Measurements from ENCODE around the gene PRG2. TPM values are rescaled to one million over a fixed set of nuclear protein-coding genes. Genes with fewer than 3 reads are reported as not detected.
"Not testable (repeated sequence)": the region's sequence is repeated elsewhere in the genome, so short reads cannot be mapped to it uniquely, and the experiment has no call there.

The PRG2 gene
- total RNA-seq, 2 experiments from 2014 or later, result 0.98 to 1.6 TPM

DNA sequence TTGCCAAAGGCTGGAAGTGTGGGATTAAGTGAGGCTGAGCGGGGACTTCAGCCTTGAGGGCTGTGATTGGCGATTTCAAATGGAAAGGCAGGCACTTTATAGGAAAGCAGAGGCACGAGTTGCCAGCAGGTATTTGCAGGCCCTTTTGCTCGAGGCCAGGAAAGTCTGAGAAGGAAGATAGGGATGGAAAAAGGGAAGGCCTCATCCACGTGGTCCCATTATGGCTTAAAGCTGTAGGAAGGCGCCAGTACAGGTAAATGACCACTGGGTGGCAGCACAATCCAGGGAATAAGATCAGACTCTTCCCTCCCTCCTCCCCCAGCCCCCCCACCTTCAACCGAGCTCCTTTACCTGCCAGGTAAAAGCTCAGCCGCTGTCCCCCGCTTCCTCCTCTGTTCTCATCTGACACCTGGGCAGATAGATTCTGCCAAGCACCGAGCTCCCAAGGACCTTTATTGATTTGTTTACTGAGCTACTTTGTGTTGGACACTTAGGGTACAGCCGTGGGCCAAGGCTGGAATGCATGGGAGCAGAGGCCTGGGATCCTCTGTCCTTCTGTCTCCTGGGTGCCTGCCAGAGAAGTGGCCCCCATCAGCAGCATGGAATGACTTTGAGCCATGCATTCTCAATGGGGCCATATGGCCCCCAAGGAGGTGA, 44.8 kb downstream of the PRG2 start:
- POLR2A ChIA-PET, result interaction anchor here (0.5 to 1.1 kb wide), 4 partner anchors 10 to 178 kb away, joined by 3 to 4 read pairs (median 4); partner anchors contain the start of gene SSRP1
- Mint-ChIP-seq H3K9me3 (ENCODE audit: low read depth) (no peaks in the 10 kb centered on the region), H3K4me1 (peaks cover 5% of the 10 kb centered on the region), H3K4me3 (no peak overlapping the region), H3K27ac (peak overlapping the region; percentile 52), H3K27me3 (no peaks in the 10 kb centered on the region), H3K36me3 (ENCODE audit: low read depth) (no peaks in the 10 kb centered on the region)
- ATAC-seq, result peak; percentile 87
- intact Hi-C loops (cut with DNase I, micrococcal nuclease), result loop anchor here (1.0 to 10.0 kb wide), 12 partner anchors 61 to 1177 kb away; no protein-coding TSS in a partner anchor
- CTCF ChIA-PET, result interaction anchor here (0.6 to 4.1 kb wide), 27 partner anchors 9 to 505 kb away, joined by 3 to 26 read pairs (median 4); partner anchors contain the start of genes CLP1, P2RX3 and UBE2L6
- peak; percentile 84 for DNase-seq

DNA sequence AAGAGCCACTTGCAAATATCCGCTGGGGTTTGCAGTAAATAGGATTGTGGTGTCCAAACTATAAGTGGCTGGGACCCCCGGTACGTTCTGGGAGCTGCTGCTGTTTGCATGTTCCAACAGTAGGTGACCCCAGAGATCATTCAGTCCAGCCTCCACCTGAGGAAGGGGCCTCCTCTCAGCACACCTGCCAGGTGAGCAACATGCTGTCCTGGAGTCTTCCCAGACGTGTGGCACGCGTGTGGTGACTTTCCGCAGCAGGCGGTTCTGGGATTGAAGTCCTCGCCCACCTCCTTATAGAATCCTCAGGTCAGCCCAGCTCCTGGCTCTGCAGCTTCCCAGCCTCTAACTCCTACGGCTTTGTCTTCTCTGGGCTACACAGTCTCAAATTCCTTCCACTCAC, 45.6 kb downstream of the PRG2 start:
- Mint-ChIP-seq H3K4me3 (no peak overlapping the region), H3K27ac (no peak overlapping the region), H3K36me3 (ENCODE audit: low read depth) (no peaks in the 10 kb centered on the region), H3K27me3 (no peaks in the 10 kb centered on the region), H3K9me3 (ENCODE audit: low read depth) (no peaks in the 10 kb centered on the region), H3K4me1 (peaks cover 3% of the 10 kb centered on the region)
- ChIA-PET POLR2A (no interaction called here), CTCF (interaction anchor here (1.2 to 4.1 kb wide), 4 partner anchors 18 to 297 kb away, joined by 4 to 26 read pairs (median 20); no protein-coding TSS in a partner anchor)
- intact Hi-C loops (cut with DNase I, micrococcal nuclease), result loop anchor here (1.0 to 10.0 kb wide), 12 partner anchors 60 to 1177 kb away; no protein-coding TSS in a partner anchor
- ATAC-seq (no peak), DNase-seq (no peak)

DNA sequence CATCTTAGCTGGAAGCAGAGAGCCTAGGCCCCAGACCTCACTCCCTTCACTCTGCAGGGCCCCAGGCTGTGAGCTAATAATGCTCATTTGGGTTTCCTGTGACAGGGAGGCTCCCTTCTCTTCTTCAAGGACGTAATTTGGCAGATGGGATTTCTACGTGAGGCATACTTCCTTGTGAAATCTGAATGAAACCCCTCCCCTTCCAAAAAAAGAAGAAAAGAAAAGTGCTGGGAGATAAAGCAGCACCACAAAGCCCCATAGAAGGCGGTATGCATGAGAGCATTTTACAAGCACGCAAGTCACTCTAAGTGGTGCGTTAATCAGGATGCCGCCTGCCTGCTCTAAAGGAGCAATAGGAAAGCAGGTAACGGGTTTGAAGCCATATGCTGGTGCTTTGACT, 46.6 kb downstream of the PRG2 start:
- Mint-ChIP-seq H3K9me3 (ENCODE audit: low read depth) (no peaks in the 10 kb centered on the region), H3K4me3 (no peak overlapping the region), H3K27me3 (no peaks in the 10 kb centered on the region), H3K36me3 (ENCODE audit: low read depth) (no peaks in the 10 kb centered on the region), H3K4me1 (peaks cover 2% of the 10 kb centered on the region), H3K27ac (no peak overlapping the region)
- DNase-seq, result no peak
- intact Hi-C loops (cut with DNase I, micrococcal nuclease), result loop anchor here (2.0 to 10.0 kb wide), 5 partner anchors 59 to 499 kb away; no protein-coding TSS in a partner anchor
- no peak for ATAC-seq
- POLR2A ChIA-PET, result no interaction called here
- CTCF ChIA-PET, result interaction anchor here (1.2 to 2.4 kb wide), 3 partner anchors 18 to 298 kb away, joined by 3 to 22 read pairs (median 7); no protein-coding TSS in a partner anchor

DNA sequence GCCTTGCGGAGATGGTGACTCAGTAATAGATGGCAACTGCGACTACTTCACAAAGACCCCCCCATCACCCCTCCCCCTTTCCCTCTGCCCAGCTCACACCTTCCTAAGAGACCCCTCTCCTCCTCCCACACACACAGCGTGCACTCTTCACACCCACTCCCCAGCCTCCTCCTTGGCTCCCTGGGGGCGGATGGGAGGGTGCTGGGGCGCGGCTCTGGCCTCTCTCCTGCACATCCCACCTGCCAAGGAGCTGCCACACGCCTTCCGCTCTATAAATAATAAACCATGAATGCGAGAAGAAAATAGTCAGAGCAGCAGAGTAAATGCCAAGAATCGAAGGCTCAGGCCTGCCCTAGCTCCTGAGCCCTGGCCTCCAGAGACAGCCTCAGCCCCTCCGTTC, 47.7 kb downstream of the PRG2 start:
- POLR2A ChIA-PET, result no interaction called here
- H3K27me3 Mint-ChIP-seq, result no peaks in the 10 kb centered on the region
- H3K4me1 Mint-ChIP-seq, result peaks cover 2% of the 10 kb centered on the region
- H3K27ac Mint-ChIP-seq, result no peak overlapping the region
- no peak overlapping the region for H3K4me3 Mint-ChIP-seq
- CTCF ChIA-PET, result interaction anchor here (0.6 to 2.0 kb wide), 5 partner anchors 10 to 150 kb away, joined by 3 to 7 read pairs (median 3); no protein-coding TSS in a partner anchor
- DNase-seq, result no peak
- no peak for ATAC-seq
- no peaks in the 10 kb centered on the region for H3K9me3 Mint-ChIP-seq (ENCODE audit: low read depth)
- intact Hi-C loops (cut with DNase I, micrococcal nuclease), result loop anchor here in 1 of 2 experiments (10.0 kb wide), 2 partner anchors 58 to 498 kb away; no protein-coding TSS in a partner anchor
- H3K36me3 Mint-ChIP-seq (ENCODE audit: low read depth), result no peaks in the 10 kb centered on the region

DNA sequence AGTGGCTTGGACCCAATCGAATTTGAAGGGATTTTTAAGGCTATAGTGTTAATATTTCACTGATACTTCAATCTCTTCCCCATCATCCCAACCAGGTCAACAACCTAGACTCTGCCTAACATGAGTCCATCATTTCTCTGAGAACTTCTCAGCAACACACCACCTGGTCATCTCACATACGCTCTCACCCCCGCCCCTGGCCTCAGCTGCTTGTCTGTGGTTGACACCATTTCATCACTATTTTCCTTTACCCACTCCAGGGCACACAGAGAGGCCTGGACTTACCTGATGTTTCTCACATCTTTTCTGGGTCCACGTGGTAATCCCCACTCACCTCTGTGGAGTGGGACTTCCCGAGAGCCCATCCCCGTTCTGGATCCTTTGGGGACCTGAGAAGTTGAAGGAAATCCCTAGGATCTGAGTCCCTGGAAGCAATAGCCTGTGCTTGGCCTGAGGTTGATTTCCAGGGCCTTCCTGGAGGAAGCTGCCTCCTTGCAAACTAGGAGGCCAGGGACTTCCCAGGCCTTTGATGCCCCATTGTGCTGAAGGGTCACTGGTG, 49.1 kb downstream of the PRG2 start:
- H3K4me3 Mint-ChIP-seq, result no peak overlapping the region
- H3K4me1 Mint-ChIP-seq, result peaks cover 6% of the 10 kb centered on the region
- ATAC-seq, result no peak
- DNase-seq, result no peak
- no peaks in the 10 kb centered on the region for H3K9me3 Mint-ChIP-seq (ENCODE audit: low read depth)
- H3K27me3 Mint-ChIP-seq, result no peaks in the 10 kb centered on the region
- H3K36me3 Mint-ChIP-seq (ENCODE audit: low read depth), result no peaks in the 10 kb centered on the region
- POLR2A ChIA-PET, result no interaction called here
- CTCF ChIA-PET, result interaction anchor here (1.3 to 1.4 kb wide), 2 partner anchors 142 to 186 kb away, joined by 3 to 5 read pairs; no protein-coding TSS in a partner anchor
- intact Hi-C loops (cut with DNase I, micrococcal nuclease), result loop anchor here in 1 of 2 experiments (10.0 kb wide), 2 partner anchors 57 to 497 kb away; no protein-coding TSS in a partner anchor
- H3K27ac Mint-ChIP-seq, result no peak overlapping the region

DNA sequence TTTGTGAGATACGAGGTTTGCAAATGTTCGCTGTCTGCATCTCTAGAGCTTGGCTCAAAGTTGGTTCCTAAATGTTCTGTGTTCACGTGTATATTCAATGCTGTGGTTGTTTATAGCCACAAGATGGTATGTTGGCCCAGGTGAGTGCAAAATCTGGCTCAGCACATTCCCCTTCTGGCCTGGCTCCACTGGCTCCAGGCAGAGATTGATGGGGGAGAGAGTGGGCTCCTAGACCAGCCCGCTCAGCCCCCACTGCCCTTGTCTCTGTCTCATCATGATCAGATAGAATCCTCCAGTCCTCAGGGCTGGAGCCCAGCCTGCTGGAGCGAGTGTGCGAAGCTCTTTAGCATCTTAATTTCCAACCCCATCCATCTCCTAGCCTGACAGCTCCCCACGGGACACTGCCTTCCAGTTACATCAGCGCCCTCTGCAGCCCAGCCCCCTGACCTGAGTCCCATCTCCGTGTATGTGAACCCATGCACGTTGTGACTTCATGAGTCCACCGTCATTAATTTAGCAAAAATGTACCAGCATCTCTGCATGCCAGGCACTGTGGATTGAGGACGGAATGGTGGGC, 50.3 kb downstream of the PRG2 start:
- CTCF ChIA-PET, result no interaction called here
- no peaks in the 10 kb centered on the region for H3K27me3 Mint-ChIP-seq
- POLR2A ChIA-PET, result no interaction called here
- no peak overlapping the region for H3K27ac Mint-ChIP-seq
- DNase-seq (peak; percentile 45), ATAC-seq (no peak)
- no peaks in the 10 kb centered on the region for H3K36me3 Mint-ChIP-seq (ENCODE audit: low read depth)
- H3K4me3 Mint-ChIP-seq, result no peak overlapping the region
- intact Hi-C loops (cut with DNase I, micrococcal nuclease), result loop anchor here in 1 of 2 experiments (10.0 kb wide), 2 partner anchors 55 to 495 kb away; no protein-coding TSS in a partner anchor
- peaks cover 10% of the 10 kb centered on the region for H3K4me1 Mint-ChIP-seq
- no peaks in the 10 kb centered on the region for H3K9me3 Mint-ChIP-seq (ENCODE audit: low read depth)

DNA sequence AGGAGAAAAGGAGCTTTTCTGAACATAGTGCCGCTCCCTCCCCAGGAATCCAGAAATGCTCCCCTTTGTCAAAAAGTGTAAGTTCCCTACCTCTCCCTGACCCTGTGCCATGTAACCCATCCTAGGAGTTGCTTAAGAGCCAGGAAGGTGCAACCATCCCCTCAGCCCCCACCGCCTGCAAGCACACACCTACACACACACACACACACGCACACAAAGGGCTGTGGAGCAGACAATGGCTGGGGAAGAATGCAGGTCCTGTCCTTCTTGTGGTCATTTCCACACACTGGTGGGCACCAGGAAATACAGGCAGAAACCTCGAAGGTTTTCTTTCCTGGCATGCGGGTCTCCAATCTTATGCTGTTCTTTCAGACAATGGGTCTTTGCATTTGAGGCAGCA, 51.1 kb downstream of the PRG2 start:
- intact Hi-C loops (cut with DNase I, micrococcal nuclease), result loop anchor here in 1 of 2 experiments (5.0 to 10.0 kb wide), 3 partner anchors 328 to 1235 kb away; partner anchors contain the start of genes LPXN, SELENOH, ZDHHC5 and ZFP91
- POLR2A ChIA-PET, result no interaction called here

DNA sequence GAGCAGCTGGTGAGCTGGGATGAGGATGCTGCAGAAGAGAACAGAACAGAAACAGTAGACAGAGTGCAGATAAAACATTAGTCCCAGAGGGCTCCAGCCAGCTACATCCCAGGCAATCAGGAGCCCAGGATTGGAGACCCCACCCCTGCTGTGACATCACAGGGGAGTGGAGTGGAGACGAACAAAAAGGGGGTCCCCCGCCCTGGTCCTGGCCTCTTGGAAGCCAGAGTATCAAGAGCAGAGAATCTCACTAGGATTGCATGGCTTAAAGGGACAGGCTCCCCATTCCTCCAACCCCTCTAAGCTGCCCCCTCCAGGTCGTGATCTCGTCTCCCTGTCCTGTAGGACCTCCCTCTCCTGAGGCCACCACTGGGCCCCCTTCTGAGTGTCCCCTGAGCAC, 52.3 kb downstream of the PRG2 start, which contains the start of gene P2RX3:
Gene P2RX3 (plus strand): TSS at position 211 of the 400 bp plus-strand sequence. CDS start 199 bp downstream, outside the sequence.
- peaks cover 28% of the 10 kb centered on the region for H3K4me1 Mint-ChIP-seq
- no peaks in the 10 kb centered on the region for H3K27me3 Mint-ChIP-seq
- no peak within 1 kb of the TSS for H3K4me3 Mint-ChIP-seq
- no peak for ATAC-seq
- CTCF ChIA-PET, result interaction anchor here (0.8 to 3.2 kb wide), 7 partner anchors 8 to 156 kb away, joined by 3 to 12 read pairs (median 4); no protein-coding TSS in a partner anchor
- intact Hi-C loops (cut with DNase I, micrococcal nuclease), result loop anchor here in 1 of 2 experiments (5.0 to 10.0 kb wide), 3 partner anchors 329 to 1237 kb away; partner anchors contain the start of genes LPXN, SELENOH, ZDHHC5 and ZFP91
- H3K9me3 Mint-ChIP-seq (ENCODE audit: low read depth), result no peaks in the 10 kb centered on the region
- H3K27ac Mint-ChIP-seq, result no peak within 1 kb of the TSS
- DNase-seq, result no peak
- H3K36me3 Mint-ChIP-seq (ENCODE audit: low read depth), result peaks cover 19% of the 10 kb centered on the region
- POLR2A ChIA-PET, result interaction anchor here (1.4 kb wide), 1 partner anchor 14 kb away, joined by 4 read pairs; no protein-coding TSS in a partner anchor

More for the DNA sequence above, 51.1 kb downstream of the PRG2 start:
- CTCF ChIA-PET, result no interaction called here
- ATAC-seq, result no peak
- H3K36me3 Mint-ChIP-seq (ENCODE audit: low read depth), result peaks cover 8% of the 10 kb centered on the region
- no peak overlapping the region for H3K27ac Mint-ChIP-seq
- H3K9me3 Mint-ChIP-seq (ENCODE audit: low read depth), result no peaks in the 10 kb centered on the region
- H3K27me3 Mint-ChIP-seq, result no peaks in the 10 kb centered on the region
- no peak overlapping the region for H3K4me3 Mint-ChIP-seq
- peaks cover 17% of the 10 kb centered on the region for H3K4me1 Mint-ChIP-seq
- DNase-seq, result no peak

DNA sequence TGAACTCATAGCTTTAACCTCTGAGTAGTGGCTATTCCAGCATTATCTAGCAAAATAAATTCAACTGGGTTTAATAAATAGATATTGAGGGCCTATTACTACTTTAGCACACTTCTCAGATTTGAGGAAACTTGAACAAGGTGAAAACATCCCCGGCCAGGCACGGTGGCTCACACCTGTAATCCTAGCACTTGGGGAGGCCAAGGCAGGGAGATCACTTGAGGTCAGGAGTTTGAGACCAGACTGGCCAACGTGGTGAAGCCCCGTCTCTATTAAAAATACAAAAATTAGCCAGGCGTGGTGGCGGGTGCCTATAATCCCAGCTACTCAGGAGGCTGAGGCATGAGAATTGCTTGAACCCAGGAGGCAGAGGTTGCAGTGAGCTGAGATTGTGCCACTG, 53.6 kb downstream of the PRG2 start:
- intact Hi-C loops (cut with DNase I, micrococcal nuclease), result loop anchor here in 1 of 2 experiments (5.0 to 10.0 kb wide), 3 partner anchors 330 to 1238 kb away; partner anchors contain the start of genes LPXN, SELENOH, ZDHHC5 and ZFP91
- H3K27ac Mint-ChIP-seq, result peak overlapping the region; percentile 100
- H3K27me3 Mint-ChIP-seq; ATAC-seq; DNase-seq; H3K9me3 Mint-ChIP-seq (ENCODE audit: low read depth): not testable (repeated sequence)
- peaks cover 32% of the 10 kb centered on the region for H3K36me3 Mint-ChIP-seq (ENCODE audit: low read depth)
- H3K4me1 Mint-ChIP-seq, result peaks cover 35% of the 10 kb centered on the region
- POLR2A ChIA-PET, result interaction anchor here (1.4 to 1.6 kb wide), 2 partner anchors 9 to 13 kb away, joined by 4 read pairs; no protein-coding TSS in a partner anchor
- H3K4me3 Mint-ChIP-seq, result peak overlapping the region; percentile 97
- CTCF ChIA-PET, result interaction anchor here (0.6 to 3.2 kb wide), 7 partner anchors 9 to 208 kb away, joined by 3 to 12 read pairs (median 4); partner anchors contain the start of gene TNKS1BP1

All from activated CD4-positive, alpha-beta T cell treated with anti-CD3 and anti-CD28 coated beads for 36 hours (primary cell).